ENCODE measurements around the gene HCAR2. TPM values are rescaled to one million over a fixed set of nuclear protein-coding genes. Genes with fewer than 3 reads are reported as not detected.
"Not testable (repeated sequence)": the region's sequence is repeated elsewhere in the genome, so short reads cannot be mapped to it uniquely, and the experiment has no call there.

The HCAR2 gene
- total RNA-seq, 1 donor from 2014 or later: not detected

DNA sequence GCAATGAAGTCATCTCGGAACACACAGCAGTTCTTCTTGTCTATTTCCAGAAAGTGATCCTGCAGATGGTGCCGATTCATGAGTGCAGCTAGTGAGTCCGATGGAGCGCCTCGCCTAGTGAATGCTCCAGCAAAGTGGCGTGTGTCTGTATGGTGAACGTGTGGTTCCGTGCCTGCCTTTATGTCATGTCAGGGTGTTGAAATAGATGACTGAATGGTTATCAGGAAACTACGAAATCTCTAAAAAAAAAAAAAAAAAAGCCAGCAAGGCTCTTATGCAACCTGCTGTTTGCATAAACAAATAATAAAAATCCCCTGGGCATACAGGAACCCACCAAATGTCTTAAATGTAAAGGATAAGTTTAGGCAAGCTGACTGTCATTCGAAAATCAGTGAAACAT lies 13.5 kb upstream of the HCAR2 start, which contains the start of gene HCAR3:
Gene HCAR3 (minus strand): TSS at position 154 of the 400 bp plus-strand sequence. CDS start 74 bp downstream, at position 80.
- DNase-seq (ENCODE audit: low read depth): not testable (repeated sequence)

DNA sequence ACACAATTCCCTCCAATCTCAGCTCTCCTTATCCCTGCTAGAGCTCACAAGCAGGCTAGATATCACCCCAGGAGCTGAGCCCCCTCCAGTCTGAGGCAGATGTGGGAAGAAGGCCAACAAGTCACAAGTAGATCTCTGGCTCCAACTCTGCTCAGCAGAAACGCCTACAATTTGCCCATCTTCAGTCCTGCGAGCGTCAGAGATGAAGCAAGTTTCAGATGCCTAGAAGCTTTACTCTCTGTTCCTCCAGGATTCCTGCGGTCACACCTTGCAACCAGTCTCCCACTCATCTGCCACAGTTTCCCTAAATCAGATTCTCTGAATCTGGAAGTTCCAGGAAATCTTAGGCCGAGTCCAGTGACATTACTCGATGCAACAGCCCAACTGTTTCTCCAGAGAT lies 12.1 kb upstream of the HCAR2 start:
- DNase-seq (ENCODE audit: low read depth): not testable (repeated sequence)

DNA sequence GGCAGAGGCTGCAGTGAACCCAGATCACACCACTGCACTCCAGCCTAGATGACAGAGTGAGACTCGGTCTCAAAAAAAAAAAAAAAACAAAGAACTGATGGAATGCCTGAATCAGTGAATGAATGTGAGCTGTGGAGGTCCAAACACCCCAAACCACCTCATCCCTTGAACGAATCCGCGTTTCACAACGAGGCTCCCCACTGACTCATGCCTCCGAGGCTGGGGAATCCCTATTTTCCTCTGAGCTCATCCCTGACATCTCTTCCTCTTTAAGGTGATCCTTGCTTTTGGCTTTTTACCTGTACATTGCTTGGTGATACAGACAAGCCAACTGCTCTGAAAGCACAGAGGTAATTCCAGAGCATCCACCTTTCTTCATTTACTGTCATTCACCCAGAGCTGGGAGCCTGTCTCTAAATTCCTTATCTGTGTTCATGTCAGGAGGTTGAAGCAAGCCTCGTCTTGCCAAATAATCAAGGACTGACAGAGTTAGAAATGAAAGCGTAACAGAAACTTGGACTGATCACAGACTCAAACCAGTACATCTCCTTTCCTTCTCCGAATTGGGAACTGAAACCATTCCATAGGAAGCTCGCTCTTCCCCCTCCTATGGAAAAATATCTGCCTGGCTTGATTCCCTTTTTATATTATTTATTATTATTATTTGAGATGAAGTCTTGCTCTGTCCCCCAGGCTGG lies 10.5 kb upstream of the HCAR2 start:
- DNase-seq (ENCODE audit: low read depth): not testable (repeated sequence)

DNA sequence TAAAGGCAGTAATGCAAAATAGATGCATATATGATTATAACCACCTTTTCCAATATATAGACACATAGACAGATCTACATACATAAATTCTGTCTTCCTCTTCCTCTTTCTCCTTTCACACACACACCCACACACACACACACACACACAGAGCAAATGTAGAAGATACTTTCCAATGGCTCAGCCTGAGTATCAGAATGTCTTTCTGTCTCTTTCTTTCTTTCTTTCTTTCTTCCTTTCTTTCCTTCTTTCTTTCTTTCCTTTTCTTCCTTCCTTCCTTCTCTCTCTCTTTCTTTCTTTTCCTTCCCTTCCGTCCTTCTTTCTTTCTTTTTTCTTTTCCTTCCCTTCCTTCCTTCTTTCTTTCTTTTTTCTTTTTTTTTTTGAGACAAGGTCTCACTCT lies 8.1 kb upstream of the HCAR2 start:
- not testable (repeated sequence) for DNase-seq (ENCODE audit: low read depth)

DNA sequence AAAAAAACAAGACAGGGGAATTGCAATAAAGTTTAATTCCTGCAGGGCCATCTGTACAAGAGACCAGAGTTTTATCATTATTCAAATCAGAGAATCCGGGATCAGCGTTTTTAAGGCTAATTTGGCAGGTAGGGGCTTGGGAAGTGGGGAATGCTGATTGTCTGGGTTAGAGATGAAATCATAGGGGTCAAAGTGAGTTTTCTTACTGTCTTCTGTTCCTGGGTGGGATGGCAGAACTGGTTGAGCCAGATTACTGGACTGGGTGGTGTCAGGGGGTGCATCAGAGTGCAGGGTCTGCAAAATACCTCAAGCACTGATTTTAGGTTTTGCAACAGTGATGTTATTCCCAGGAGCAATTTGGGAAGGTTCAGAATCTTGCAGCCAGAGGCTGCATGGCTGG lies 7.2 kb upstream of the HCAR2 start:
- not testable (repeated sequence) for DNase-seq (ENCODE audit: low read depth)

DNA sequence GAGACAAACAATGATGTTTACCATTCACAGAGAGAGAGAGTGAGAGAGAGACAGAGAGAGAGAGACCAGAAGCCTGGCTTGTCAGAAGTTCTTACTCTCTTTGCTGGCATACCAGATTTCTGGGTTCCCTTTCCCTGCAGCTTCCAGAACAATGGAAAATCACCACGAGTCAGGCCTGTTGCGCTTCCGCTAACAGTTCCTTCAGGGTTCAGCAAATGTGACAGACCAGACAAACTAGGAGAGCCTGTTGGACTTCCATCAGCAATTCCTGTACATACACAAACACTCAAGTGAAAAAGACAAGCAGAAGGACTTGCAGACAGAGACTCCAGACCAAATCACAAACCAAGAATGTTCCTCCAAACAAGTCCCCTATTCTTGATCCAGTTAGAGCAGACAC lies 6.1 kb upstream of the HCAR2 start:
- DNase-seq (ENCODE audit: low read depth): not testable (repeated sequence)

DNA sequence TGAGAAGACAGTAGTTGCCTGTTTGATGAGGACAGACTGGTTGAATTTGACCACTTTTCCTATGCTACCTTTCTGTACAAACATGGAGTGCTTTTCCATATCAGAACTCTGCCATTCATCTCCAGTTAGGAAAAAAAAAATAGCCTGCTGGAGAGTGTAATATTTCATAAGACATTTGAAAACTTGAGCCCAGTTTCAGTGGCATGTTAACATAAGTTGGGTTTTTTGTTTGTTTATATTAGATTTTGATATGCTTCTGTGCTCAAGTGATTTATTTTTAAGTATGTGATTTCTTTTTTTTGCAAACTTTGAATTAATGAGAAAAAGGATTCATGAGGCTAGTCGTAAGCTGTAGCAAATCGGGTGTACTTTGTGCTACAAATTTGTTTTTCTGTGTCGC lies 684 bp upstream of the HCAR2 start:
- DNase-seq (ENCODE audit: low read depth): not testable (repeated sequence)

DNA sequence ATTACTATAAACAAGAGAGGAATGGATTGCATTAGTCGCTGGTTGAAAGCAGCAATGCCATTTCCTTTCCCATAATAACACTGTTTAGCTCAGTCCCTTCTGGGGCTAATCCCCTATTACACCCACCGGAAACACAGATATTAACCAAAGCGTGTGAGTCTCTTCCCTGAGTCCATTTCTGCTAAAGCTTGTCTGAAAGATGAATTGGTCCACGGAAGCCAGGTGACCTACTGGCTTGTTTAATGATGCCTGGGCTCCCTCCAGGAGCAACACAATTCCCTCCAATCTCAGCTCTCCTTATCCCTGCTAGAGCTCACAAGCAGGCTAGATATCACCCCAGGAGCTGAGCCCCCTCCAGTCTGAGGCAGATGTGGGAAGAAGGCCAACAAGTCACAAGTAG lies 1.7 kb downstream of the HCAR2 start:
- DNase-seq (ENCODE audit: low read depth): not testable (repeated sequence)

DNA sequence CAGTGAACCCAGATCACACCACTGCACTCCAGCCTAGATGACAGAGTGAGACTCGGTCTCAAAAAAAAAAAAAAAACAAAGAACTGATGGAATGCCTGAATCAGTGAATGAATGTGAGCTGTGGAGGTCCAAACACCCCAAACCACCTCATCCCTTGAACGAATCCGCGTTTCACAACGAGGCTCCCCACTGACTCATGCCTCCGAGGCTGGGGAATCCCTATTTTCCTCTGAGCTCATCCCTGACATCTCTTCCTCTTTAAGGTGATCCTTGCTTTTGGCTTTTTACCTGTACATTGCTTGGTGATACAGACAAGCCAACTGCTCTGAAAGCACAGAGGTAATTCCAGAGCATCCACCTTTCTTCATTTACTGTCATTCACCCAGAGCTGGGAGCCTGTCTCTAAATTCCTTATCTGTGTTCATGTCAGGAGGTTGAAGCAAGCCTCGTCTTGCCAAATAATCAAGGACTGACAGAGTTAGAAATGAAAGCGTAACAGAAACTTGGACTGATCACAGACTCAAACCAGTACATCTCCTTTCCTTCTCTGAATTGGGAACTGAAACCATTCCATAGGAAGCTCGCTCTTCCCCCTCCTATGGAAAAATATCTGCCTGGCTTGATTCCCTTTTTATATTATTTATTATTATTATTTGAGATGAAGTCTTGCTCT lies 3.0 kb downstream of the HCAR2 start:
- not testable (repeated sequence) for DNase-seq (ENCODE audit: low read depth)

DNA sequence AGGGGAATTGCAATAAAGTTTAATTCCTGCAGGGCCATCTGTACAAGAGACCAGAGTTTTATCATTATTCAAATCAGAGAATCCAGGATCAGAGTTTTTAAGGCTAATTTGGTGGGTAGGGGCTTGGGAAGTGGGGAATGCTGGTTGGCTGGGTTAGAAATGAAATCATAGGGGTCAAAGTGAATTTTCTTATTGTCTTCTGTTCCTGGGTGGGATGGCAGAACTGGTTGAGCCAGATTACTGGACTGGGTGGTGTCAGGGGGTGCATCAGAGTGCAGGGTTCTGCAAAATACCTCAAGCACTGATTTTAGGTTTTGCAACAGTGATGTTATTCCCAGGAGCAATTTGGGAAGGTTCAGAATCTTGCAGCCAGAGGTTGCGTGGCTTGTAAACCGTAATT lies 6.2 kb downstream of the HCAR2 start:
- not testable (repeated sequence) for DNase-seq (ENCODE audit: low read depth)

DNA sequence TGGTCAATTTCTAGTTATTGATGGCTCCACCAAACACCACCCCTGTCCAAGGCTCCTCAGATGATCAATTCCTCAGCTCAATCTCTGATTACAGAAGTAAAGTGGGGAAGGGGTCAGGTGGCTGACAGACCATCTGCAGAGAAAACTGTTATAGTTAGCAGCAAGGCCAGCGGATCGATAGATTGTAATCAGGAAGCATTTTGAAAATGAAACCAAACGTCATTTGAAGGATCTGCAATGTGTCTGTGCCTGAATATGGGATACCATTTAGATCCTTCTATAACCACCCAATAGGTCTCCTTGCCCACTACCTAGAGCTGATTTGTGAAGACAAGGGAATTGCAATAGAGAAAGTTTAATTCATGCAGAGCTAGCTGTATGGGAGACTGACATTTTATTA lies 11.6 kb downstream of the HCAR2 start:
- DNase-seq (ENCODE audit: low read depth): no peak

DNA sequence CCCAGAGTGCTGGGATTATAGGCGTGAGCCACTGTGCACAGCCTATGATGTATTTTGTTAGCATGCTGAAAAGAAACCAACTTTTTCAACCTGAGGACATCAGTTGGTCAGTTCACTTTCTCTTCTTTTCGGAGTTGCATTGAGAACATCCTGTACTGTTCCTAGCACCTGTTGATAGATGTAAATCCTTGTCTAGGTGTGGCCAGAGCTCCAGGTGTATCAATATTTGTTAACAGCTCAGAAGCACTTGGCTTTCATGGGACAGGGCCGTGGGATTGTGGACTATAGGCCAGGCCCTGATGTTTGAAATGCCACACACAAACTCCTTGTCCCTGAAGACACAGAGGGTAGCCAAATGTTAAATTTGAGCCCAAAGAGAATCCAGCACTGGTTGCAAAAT lies 14.9 kb downstream of the HCAR2 start:
- DNase-seq (ENCODE audit: low read depth): no peak

DNA sequence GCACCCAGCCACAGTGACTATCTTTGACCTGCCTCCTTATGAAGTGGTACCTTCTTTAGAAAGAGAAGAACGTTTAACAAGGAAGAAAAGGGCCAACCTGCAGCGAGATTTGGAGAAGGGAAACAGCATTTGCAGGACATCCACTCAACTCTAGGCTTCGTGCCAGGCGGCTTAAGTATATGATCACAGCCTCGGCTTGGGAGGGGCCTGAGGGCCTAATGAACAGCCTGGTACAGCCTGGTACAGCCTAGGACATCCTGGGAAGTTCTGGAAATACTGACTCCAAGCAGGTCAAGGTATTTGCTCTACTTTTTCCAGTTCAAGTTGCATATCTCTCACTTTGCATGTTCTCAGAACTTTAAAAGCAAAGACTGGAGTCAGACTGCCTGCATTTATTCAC lies 16.1 kb downstream of the HCAR2 start:
- peak; percentile 19 for DNase-seq (ENCODE audit: low read depth)

DNA sequence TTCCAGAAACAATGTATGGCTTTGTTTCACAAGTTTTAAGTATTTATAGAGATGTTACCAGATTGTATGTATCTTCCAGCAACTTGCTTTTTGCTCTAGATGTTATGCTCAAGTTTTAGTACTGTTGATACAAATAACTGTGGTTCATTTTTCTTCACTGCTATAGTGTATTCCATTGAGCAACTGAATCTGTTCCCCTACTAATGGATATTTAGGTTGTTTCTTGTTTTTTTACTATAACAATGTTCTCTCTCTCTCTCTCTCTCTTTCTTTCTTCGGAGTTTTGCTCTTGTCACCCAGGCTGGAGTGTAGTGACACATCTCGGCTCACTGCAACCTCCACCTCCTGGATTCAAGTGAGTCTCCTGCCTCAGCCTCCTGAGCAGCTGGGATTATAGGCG lies 16.6 kb downstream of the HCAR2 start:
- no peak for DNase-seq (ENCODE audit: low read depth)

DNA sequence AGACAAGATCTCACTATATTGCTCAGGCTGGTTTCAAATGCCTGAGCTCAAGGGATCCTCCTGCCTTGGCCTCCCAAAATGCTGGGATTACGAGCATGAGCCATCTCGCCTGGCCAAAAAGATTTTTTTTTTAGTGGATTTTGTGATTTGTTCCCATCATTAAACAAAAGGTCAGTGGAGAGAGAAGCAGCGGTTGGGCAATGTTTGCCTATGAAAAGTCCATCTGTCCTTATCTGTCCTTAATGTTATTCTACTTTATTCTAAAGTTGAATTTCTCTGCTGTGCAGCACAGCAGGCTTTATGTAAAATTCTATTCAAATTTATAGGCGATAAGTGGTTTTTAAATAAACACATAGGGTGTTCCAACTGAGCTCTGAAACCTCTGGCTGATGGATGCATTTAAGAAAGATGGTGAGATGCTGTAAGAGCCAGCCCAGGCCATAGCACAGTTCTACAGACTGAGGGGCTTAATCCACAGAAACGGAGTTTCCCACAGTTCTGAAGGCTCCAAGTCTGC lies 18.8 kb downstream of the HCAR2 start:
- DNase-seq (ENCODE audit: low read depth): no peak

DNA sequence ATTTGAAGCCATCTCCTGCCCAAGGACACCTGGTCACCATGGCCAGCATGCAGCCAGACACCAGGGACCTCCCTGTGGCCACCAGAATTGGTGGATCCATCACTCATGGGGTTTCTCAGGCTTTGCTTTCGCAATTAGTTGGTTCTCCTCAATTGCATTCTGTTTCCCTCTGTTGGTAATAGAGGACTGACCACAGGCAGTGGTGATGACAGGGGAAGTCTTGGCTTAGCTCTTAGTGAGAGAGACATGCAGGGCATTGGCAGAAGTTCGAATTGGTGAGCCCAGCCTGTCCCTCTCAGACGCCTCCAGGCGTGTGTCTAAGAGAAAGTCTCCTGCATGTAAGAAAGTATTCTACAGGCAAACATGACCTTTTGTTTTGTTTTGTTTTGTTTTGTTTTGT lies 21.3 kb downstream of the HCAR2 start:
- DNase-seq (ENCODE audit: low read depth): peak; percentile 79

DNA sequence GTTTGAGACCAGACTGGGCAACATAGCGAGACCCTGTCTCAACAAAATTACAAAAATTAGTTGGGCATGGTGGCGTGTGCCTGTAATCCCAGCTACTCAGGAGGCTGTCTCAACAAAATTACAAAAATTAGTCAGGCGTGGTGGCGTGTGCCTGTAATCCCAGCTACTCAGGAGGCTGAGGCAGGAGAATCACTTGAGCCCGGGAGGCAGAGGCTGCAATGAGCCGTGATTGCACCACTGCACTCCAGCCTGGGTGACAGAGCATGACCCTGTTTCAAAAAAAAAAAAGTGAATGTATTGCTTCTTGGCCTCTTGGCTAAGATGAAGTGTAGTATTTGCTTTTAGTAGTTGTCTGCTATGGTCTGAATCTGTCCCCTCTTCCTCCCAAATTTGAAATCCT lies 22.2 kb downstream of the HCAR2 start:
- not testable (repeated sequence) for DNase-seq (ENCODE audit: low read depth)

DNA sequence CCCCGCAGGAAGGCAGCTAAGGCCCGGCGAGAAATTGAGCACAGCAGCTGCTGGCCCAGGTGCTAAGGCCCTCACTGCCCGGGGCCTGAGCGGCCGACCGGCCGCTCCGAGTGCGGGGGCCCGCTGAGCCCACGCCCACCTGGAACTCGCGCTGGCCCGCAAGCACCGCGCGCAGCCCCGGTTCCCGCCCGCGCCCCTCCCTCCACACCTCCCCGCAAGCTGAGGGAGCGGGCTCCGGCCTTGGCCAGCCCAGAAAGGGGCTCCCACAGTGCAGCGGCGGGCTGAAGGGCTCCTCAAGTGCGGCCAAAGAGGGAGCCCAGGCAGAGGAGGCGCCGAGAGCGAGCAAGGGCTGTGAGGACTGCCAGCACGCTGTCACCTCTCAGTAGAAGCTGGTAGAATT lies 26.4 kb downstream of the HCAR2 start:
- DNase-seq (ENCODE audit: low read depth): not testable (repeated sequence)

DNA sequence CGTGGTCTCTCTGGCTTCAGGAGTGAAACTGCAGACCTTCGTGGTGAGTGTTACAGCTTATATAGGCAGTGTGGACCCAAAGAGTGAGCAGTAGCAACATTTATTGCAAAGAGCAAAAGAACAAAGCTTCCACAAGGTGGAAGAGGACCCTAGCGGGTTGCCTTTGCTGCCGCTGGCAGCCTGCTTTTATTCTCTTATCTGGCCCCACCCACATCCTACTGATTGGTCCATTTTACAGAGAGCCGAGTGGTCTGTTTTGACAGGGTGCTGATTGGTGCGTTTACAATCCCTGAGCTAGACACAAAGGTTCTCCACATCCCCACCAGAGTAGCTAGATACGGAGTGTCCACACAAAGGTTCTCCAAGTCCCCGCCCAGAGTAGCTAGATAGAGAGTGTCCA lies 27.1 kb downstream of the HCAR2 start:
- not testable (repeated sequence) for DNase-seq (ENCODE audit: low read depth)

DNA sequence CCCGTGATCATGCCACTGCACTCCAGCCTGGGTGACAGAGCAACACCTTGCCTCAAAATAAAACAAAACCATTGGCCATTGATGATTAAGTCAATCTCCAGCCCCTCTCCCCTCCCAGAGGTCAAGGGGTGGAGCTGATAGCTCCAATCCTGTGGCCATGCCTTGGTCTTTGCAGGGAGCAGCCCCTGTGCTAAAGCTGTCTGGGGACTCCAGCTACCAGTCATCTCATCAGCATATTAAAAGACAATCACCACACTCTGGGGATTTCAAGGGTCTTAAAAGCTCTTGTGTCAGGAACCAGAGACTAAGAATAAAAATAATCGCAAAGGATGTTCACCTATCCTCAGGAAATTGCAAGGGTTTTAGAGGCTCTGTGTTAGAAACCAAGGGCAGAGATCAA lies 30.6 kb downstream of the HCAR2 start:
- no peak for DNase-seq (ENCODE audit: low read depth)

DNA sequence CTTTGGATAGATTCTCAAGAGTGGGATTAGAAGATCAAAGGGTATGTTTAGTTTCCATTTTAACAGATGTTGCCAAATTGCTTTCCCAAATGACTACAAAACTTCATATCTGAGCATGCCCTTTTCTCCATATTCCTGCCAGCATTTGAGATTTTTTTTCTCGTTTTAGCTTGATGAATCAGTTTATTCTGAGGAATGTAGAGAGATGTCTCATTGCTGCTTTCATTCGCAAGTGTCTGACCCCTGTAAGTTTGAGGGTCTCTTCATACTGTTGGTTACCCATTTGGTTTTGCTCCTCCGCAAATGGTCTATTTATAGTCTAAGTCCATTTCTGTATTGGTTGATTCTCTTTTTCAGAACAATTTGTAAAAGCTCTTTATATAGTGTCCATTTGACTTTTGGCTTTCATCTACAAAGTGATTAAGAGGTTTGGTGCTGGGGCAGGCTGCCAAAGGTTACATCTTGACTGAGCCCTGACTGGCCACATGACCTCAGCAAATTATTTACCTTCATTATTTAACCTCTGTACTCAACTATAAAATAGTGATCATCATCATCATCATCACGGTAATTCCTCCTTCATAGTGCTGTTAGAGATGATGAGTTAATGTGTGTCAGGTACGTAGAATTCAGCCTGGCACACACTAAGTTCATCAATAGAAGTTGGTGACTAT lies 33.6 kb downstream of the HCAR2 start:
- DNase-seq (ENCODE audit: low read depth): peak; percentile 59

DNA sequence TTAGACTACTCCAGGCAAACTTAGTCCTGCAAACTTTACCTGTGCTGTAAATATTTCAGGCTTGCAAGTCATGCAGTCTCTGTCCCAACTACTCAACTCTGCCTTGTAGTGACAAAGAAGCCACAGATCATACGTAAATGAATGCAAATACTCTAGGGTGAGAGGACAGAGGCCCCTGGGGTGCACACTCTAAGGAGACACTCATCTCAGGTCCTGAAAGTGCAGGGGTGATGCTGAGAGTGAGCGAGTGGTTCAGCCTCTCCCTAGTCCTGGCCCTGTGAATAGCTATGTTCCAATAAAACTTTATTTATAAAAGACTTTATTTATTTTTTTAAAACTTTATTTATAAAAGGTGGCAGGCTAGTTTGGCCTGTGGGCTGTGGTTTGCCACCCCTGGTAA lies 34.9 kb downstream of the HCAR2 start:
- no peak for DNase-seq (ENCODE audit: low read depth)

DNA sequence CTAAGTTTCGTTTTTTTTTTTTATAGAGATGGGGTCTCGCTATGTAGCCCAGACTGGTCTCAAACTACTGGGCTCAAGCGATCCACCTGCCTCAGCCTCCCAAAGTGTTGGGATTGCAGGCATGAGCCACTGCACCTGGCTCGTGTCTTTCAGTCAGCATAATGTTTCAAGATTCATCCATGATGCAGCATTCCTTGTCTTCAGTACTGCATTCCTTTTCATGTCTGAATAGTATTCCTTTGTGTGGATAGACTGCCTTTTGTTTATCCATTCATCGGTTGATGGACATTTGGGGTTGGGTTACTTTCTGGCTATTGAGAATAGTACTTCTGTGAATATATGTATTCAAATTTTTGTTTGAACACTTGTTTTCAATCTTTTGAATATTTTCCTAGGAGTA lies 37.4 kb downstream of the HCAR2 start:
- no peak for DNase-seq (ENCODE audit: low read depth)

Measured in renal cortical epithelial cell (primary cell).